ENCODE measurements around the gene LRRC38.

LRRC38 gene

DNA sequence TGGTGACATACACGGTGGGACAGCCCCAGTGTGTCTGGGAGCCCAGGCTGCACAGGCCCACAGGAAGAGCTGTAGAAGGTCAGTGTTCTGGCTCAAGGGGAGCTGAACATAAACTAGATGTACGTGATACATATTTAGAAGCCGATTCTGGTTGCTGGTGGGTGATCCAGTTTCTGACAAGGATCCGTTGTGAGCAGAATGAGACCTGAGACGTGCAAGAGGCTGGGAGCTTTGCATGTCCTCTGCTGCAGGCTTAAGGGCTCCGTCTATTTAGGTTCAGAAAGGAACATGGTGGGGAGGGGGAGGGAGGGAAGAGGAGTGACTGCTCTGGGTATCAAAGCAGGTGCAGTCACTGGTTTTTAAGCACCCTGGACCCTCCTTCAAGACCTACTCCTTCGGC, 18.6 kb downstream of the LRRC38 start:
- POLR2A ChIA-PET, result no interaction called here

DNA sequence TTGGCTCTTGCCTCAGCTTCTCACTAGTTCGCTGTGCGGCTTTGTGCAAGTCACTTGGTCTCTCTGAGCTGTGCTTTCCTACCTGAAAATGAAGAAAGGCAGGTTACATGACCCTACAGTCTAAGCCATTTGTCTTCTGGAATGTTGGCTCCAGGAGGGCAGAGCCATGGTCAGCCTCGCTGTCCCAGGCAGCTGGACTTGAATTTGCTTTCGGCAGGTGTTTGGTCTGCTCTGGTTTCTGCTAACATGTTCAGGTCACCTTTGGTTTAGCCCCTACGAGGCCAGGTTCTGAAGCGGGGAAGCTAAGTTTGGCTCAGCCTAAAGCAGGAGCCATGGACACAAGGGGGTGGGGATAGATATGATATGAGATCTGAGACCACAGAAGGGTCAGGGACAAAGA, 19.1 kb downstream of the LRRC38 start:
- DNase-seq (ENCODE audit: extremely low spot score), result no peak
- ChIA-PET CTCF (no interaction called here), POLR2A (no interaction called here)
- TF ChIP-seq, protein P1, sequence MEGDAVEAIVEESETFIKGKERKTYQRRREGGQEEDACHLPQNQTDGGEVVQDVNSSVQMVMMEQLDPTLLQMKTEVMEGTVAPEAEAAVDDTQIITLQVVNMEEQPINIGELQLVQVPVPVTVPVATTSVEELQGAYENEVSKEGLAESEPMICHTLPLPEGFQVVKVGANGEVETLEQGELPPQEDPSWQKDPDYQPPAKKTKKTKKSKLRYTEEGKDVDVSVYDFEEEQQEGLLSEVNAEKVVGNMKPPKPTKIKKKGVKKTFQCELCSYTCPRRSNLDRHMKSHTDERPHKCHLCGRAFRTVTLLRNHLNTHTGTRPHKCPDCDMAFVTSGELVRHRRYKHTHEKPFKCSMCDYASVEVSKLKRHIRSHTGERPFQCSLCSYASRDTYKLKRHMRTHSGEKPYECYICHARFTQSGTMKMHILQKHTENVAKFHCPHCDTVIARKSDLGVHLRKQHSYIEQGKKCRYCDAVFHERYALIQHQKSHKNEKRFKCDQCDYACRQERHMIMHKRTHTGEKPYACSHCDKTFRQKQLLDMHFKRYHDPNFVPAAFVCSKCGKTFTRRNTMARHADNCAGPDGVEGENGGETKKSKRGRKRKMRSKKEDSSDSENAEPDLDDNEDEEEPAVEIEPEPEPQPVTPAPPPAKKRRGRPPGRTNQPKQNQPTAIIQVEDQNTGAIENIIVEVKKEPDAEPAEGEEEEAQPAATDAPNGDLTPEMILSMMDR (IDR thresholded peaks at IDR 0.05; ENCODE audit: control extremely low read depth, extremely low read depth, low read depth, missing control alignments), result no peak

More for the DNA sequence above, 18.6 kb downstream of the LRRC38 start:
- CTCF ChIA-PET, result no interaction called here
- DNase-seq (ENCODE audit: extremely low spot score), result no peak
- TF ChIP-seq, protein P1 (IDR thresholded peaks at IDR 0.05; ENCODE audit: control extremely low read depth, extremely low read depth, low read depth, missing control alignments), result no peak

DNA sequence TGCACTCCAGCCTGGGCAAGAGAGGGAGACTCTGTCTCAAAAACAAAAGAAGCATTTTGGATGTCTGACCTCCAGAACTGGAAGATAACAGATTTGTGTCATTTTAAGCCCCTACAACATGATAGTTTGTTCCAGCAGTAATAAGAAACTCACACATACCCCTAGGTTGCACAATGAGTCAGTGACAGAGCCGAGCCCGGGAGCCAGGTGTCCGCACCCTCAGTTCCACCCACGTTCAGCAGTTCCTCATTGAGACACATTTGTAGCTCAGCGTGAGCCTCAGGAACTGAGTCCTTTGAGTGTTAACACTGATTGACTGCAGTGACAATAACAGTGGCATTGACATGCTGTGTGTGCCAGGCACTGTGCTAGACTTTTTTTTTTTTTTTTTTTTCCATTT, 19.8 kb downstream of the LRRC38 start:
- TF ChIP-seq, protein P1 (IDR thresholded peaks at IDR 0.05; ENCODE audit: control extremely low read depth, extremely low read depth, low read depth, missing control alignments), result no peak
- peak; percentile 63 for DNase-seq (ENCODE audit: extremely low spot score)
- ChIA-PET CTCF (no interaction called here), POLR2A (no interaction called here)

DNA sequence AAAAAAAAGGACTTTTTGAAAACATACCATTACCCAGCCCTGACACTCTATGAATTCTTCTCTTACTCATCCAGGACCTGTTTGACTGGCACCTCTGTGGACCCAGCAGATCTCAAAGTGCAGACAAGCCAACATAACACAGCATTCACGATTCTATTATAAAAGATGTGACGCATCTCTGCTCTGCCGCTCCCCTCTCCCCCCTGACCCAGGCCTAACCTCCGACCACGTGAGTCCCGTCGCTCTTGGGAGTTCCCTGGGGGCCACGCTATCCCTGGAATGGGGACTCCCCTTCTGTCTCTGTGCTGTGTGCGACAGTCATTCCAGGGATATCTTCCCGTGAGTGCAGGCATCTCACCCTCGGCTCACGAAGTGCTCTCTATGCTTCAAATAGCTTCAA, 21.1 kb downstream of the LRRC38 start:
- DNase-seq (ENCODE audit: extremely low spot score), result no peak
- ChIA-PET CTCF (no interaction called here), POLR2A (no interaction called here)
- TF ChIP-seq, protein P1 (IDR thresholded peaks at IDR 0.05; ENCODE audit: control extremely low read depth, extremely low read depth, low read depth, missing control alignments), result no peak

DNA sequence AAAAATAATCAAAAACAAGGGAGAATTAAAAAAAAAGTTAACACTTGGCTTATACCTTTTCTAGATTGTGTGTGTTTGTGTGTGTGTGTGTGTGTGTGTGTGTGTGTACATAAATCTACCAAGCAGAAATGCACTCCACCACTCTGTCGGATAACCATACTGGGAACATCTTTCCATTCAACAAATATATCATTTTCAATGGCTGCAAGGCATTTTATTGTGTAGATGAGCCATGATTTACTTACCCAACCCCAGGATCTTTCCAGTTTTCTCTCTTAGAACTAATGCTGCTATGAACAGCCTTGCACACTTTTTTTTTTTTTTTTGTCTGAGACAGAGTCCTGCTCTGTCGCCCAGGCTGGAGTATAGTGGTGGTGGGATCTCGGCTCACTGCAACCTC, 25.8 kb downstream of the LRRC38 start:
- CTCF ChIA-PET, result no interaction called here
- TF ChIP-seq, protein P1 (IDR thresholded peaks at IDR 0.05; ENCODE audit: control extremely low read depth, extremely low read depth, low read depth, missing control alignments), result no peak
- POLR2A ChIA-PET, result no interaction called here
- DNase-seq (ENCODE audit: extremely low spot score), result no peak

DNA sequence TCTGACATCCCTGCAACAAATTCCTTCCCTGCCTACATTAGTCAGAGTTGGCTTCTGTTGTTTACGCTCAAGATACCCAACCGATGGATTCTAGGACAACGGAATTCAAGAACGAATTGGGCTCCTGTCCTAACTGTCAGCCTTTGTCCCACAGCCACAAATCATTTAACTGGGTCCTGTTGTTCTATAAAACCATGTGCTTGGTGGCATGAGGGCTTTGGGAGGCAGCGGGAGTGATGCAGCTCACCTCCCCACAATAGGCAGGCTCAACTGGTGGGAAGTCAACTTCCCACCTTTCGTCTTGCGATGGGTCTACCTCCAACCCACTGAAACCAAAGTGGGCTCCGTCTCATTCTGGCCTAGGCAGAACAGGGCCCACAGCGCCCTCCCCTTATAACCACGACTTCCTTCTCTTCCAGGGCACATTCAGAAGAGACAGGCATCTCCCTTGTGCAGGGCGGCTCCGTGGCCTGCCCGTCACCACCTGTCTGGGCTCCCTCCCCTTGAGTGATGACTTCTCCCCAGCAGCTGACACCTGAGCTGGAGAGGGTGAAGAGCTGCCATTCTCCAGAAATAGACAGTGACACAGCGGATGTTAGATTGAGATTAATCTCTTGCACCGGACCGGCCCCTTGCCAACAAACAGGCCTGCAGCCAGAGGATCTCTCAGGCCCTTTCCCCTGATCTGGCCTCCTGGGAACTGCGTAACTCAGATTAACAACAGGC, 26.5 kb downstream of the LRRC38 start:
- ChIA-PET POLR2A (no interaction called here), CTCF (no interaction called here)
- no peak for DNase-seq (ENCODE audit: extremely low spot score)
- TF ChIP-seq, protein P1 (IDR thresholded peaks at IDR 0.05; ENCODE audit: control extremely low read depth, extremely low read depth, low read depth, missing control alignments), result no peak
